ENCODE results near the gene PEA15. TPM values are rescaled to one million over a fixed set of nuclear protein-coding genes. Genes with fewer than 3 reads are reported as not detected.
A peak's percentile ranks its signal among the peaks of the same experiment; 100 is the strongest.

PEA15 gene
- total and polyA plus RNA-seq, 7 donors, result 51.2 to 232 (median 95.9) TPM

- ATAC-seq, result peak in 1 of 4 donors; percentile 23
- WGBS, 3 donors, result 83 to 89% (median 88%) methylated on average over 2 of the region's 2 CpGs
Measured at GRCh38 chr1:160224606-160225005, 19.4 kb downstream of the PEA15 start.

GRCh38 chr1:160225345-160225744, 20.2 kb downstream of the PEA15 start:
- Histone ChIP-seq H3K9me3 (no peaks in the 10 kb centered on the region), H3K27me3 (ENCODE audit: insufficient read depth in 3 of 3, low read length in 2 of 3) (no peaks in the 10 kb centered on the region), H3K4me1 (peaks cover 13% of the 10 kb centered on the region), H3K4me3 (no peak overlapping the region), H3K36me3 (ENCODE audit: insufficient read depth in 1 of 2, low read depth in 1 of 2) (peaks cover 20 to 100% of the 10 kb centered on the region in 2 donors), H3K27ac (no peak overlapping the region)
- ATAC-seq, result no peak
- 75 to 87% (median 80%) methylated on average over 2 of the region's 2 CpGs for WGBS, 3 donors
- intact Hi-C loops (cut with DNase I), result no loop called here
- no peak for DNase-seq
- no peak for TF ChIP-seq CTCF (IDR thresholded peaks at IDR 0.05)

More at GRCh38 chr1:160224606-160225005, 19.4 kb downstream of the PEA15 start:
- peaks cover 17 to 100% of the 10 kb centered on the region in 2 donors for H3K36me3 ChIP-seq (ENCODE audit: insufficient read depth in 1 of 2, low read depth in 1 of 2)
- no peak overlapping the region for H3K4me3 ChIP-seq
- no peaks in the 10 kb centered on the region for H3K9me3 ChIP-seq
- H3K27me3 ChIP-seq (ENCODE audit: insufficient read depth in 3 of 3, low read length in 2 of 3), result no peaks in the 10 kb centered on the region
- intact Hi-C loops (cut with DNase I), result no loop called here
- no peak for TF ChIP-seq CTCF (IDR thresholded peaks at IDR 0.05)
- H3K4me1 ChIP-seq, result peaks cover 18% of the 10 kb centered on the region
- no peak overlapping the region for H3K27ac ChIP-seq
- no peak for DNase-seq

- Histone ChIP-seq H3K27ac (peak overlapping the region; percentile 61), H3K36me3 (ENCODE audit: insufficient read depth in 1 of 2, low read depth in 1 of 2) (peaks cover 20 to 100% of the 10 kb centered on the region in 2 donors), H3K27me3 (ENCODE audit: insufficient read depth in 3 of 3, low read length in 2 of 3) (no peaks in the 10 kb centered on the region), H3K4me1 (peaks cover 13% of the 10 kb centered on the region), H3K4me3 (no peak overlapping the region), H3K9me3 (no peaks in the 10 kb centered on the region)
- intact Hi-C loops (cut with DNase I), result no loop called here
- DNase-seq, result no peak
- peak in 3 of 4 donors; percentile 56 to 78 (median 58) for ATAC-seq
- no peak for TF ChIP-seq CTCF (IDR thresholded peaks at IDR 0.05)
- 68 to 91% (median 69%) methylated on average over 2 of the region's 2 CpGs for whole genome bisulfite sequencing, 3 donors
Measured at GRCh38 chr1:160226623-160227022, 21.4 kb downstream of the PEA15 start.

GRCh38 chr1:160227034-160227433, 21.9 kb downstream of the PEA15 start:
- peaks cover 13% of the 10 kb centered on the region for H3K4me1 ChIP-seq
- H3K27ac ChIP-seq, result peak overlapping the region; percentile 61
- no peaks in the 10 kb centered on the region for H3K27me3 ChIP-seq (ENCODE audit: insufficient read depth in 3 of 3, low read length in 2 of 3)
- intact Hi-C loops (cut with DNase I), result no loop called here
- WGBS, 3 donors, result 92 to 94% (median 94%) methylated on average over 4 of the region's 4 CpGs
- H3K36me3 ChIP-seq (ENCODE audit: insufficient read depth in 1 of 2, low read depth in 1 of 2), result peaks cover 20 to 100% of the 10 kb centered on the region in 2 donors
- H3K9me3 ChIP-seq, result no peaks in the 10 kb centered on the region
- TF ChIP-seq CTCF (IDR thresholded peaks at IDR 0.05), result no peak
- H3K4me3 ChIP-seq, result no peak overlapping the region
- DNase-seq (no peak), ATAC-seq (no peak)

- intact Hi-C loops (cut with DNase I), result no loop called here
- TF ChIP-seq CTCF (IDR thresholded peaks at IDR 0.05), result no peak
- Histone ChIP-seq H3K27ac (peak overlapping the region; percentile 61), H3K4me1 (peaks cover 13% of the 10 kb centered on the region), H3K27me3 (ENCODE audit: insufficient read depth in 3 of 3, low read length in 2 of 3) (no peaks in the 10 kb centered on the region), H3K4me3 (no peak overlapping the region), H3K9me3 (no peaks in the 10 kb centered on the region), H3K36me3 (ENCODE audit: insufficient read depth in 1 of 2, low read depth in 1 of 2) (peaks cover 20 to 100% of the 10 kb centered on the region in 2 donors)
- 85 to 97% (median 87%) methylated on average over 1 of the region's 1 CpG for WGBS, 3 donors
- ATAC-seq, result no peak
- DNase-seq, result no peak
Measured at GRCh38 chr1:160227561-160227960, 22.4 kb downstream of the PEA15 start.
